Stimulated activated CD8-positive, alpha-beta memory T cell treated with anti-CD3 and anti-CD28 coated beads, Interleukin-7, amount 100 ng/mL, for 24 hours (primary cell): Measurements from ENCODE around the gene FAM111A.
A peak's percentile ranks its signal among the peaks of the same experiment; 100 is the strongest.
"Not testable (repeated sequence)": the region's sequence is repeated elsewhere in the genome, so short reads cannot be mapped to it uniquely, and the experiment has no call there.

ENCODE experiments used
- DNase-seq: peaks from one replicate; pipeline ENCODE4 v3.0.0-alpha.2; 2020; ENCODE audit warnings: low read depth

The FAM111A gene, protein sequence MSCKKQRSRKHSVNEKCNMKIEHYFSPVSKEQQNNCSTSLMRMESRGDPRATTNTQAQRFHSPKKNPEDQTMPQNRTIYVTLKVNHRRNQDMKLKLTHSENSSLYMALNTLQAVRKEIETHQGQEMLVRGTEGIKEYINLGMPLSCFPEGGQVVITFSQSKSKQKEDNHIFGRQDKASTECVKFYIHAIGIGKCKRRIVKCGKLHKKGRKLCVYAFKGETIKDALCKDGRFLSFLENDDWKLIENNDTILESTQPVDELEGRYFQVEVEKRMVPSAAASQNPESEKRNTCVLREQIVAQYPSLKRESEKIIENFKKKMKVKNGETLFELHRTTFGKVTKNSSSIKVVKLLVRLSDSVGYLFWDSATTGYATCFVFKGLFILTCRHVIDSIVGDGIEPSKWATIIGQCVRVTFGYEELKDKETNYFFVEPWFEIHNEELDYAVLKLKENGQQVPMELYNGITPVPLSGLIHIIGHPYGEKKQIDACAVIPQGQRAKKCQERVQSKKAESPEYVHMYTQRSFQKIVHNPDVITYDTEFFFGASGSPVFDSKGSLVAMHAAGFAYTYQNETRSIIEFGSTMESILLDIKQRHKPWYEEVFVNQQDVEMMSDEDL

DNA sequence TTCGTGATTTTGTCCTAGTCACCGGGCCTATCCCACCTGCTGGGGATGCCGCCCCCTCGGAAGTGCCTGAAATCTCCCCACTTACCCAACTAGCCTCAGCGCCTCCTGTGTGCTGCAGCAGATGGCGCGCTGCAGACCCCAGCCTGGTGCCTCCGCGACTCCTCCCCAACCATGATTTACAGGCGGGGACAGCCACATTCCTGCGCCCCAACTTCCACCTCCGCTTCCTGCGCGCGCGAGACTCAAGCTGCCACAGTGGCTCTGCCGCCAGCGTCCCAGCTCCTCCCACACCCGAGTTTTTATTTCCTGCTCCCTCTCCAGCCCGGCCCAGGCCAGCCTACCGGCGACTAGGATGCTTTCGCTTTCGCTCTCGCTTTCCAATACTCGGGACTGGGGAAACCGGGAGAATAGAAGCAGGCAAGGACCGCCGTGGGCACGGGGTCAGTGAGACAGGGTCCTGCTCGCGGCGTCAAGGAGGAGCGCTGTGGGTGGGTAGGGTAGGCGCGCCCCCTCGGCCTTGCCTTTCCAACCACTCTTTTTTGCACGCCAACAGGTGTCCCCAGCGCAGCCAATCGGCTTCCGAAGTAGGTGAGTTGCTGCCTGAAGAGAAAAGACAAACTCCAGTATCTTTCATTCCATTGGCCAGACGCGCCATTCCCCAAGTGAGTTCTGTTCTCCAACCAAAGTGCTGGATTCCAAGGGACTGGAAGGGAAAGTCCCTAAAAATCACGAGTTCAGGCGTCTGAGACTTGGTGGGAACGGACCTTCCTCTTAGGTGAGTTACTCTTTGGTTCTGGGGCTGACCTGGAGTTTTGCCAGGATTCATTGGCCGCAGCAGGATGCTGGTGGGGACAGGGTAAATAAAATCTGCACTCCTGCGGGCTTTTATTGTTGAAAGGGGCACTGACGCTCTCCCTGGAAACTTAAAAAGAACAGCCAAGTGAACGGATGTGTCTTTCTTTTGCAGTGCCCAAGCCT, at the start of gene FAM111A:
TSS of gene FAM111A (plus strand) at position 327 of the 978 bp plus-strand sequence. CDS start 6,017 bp downstream, outside the sequence.
- DNase-seq, result peak; percentile 56

DNA sequence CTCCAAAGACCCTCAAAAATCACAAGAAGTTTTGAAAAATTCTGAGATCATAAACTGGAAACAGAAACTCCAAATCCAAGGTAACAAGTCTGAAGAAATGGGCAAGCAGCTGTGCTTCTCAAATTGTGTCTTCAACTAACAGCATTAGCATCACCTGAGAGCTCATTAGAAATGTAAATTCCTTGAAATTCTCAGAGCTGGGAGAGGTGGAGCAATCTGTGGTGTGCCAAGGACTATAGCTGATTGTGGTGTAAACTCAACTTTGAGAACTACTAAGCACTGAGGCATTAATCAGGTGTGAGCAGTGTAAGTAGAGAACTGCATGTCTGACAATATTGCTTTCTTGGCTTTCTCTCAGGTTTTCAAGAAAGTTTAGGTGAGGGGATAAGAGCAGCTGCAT, 49.1 kb upstream of the FAM111A start:
- DNase-seq, result not testable (repeated sequence)

DNA sequence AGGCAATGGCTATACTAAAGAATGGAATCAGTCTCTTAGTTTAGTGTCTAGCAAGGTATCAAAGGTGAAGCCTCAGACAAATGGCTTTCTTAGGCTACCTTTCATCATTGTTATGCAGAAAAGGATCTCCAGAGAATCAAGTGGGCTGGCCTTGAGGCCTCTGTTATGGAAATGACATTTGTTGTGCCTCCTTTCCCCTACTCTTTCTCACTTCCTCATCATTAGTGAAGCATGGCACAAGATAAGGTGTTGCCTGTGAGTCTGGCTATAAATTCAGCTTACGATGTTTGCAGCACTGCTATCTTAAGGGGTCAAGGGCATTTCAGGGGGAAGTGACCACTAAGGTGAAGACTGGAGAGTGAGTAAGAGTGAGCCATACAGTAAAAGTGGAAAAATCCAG, 47.4 kb upstream of the FAM111A start:
- DNase-seq, result not testable (repeated sequence)

DNA sequence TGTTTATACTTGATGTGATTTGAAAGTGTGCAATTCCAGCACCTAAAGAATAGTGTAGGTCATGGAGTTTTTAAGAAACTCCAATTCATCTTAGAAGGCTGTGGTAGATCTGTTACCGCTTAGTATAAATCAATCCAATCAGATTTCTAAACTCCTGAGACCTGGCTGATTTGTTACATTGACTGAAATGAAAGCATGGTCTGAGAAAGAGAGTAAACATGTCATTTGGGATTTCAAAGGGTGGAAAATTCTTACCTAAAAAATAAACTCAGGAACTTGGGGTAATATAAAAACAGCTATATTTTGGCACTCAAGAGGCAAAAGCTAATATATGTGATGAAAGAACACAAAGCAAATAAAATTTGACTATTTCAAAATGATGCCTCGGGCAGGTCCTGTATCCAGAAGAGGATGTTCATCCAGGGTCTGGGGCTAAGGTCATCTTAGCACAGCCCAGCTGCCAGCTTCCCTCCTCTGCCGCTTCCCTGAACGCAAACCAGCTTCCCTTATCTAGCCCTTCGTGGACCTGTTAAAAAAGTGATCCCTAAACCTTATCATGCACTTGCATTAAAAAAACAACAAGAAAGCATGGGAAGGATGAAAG, 46.6 kb upstream of the FAM111A start:
- not testable (repeated sequence) for DNase-seq

DNA sequence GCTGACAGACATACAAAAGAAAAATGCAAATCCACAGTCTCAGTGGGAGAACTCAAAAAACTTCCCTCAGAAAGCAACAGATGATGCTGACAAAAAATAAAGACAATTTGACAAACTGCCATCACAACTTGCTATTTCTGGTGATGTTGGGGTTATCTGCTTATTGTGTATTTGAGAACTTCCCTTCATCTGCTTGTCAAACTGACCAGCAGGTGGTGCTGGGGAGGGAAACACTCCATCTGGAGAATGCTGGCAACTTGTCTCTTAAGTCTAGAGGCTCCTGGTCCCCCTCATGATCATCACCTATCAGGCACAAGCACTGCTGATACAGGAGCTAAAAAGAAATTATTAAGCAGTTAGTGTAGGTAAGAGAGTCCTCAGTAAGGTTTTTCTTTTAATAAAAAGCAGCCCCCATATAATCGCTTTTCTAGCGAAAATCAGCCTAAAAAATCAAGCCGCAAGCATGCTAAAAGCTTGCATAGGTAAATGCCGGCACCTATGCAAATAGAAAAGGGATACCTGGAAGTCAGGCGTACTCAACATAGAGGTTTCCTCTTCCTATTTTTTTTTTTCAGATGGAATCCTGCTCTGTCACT, 45.4 kb upstream of the FAM111A start:
- peak; percentile 41 for DNase-seq

DNA sequence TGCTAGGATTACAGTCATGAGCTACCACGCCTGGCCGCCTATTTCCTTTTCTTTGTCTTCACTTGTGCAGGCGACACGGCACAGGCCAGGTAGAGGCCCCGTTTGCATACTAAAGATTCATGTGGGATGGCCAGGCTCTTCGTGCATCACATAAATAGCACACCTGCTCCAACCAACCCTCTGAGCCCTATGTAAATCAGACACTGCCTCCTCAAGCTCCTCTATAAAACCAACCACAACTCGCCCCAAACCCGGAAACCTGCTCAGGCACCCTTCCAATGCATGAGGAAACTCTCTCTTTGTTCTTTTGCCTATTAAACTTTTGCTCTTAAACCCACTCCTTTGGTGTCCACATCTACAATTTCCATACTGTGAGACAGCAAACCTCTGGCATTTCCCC, 44.7 kb upstream of the FAM111A start:
- not testable (repeated sequence) for DNase-seq

DNA sequence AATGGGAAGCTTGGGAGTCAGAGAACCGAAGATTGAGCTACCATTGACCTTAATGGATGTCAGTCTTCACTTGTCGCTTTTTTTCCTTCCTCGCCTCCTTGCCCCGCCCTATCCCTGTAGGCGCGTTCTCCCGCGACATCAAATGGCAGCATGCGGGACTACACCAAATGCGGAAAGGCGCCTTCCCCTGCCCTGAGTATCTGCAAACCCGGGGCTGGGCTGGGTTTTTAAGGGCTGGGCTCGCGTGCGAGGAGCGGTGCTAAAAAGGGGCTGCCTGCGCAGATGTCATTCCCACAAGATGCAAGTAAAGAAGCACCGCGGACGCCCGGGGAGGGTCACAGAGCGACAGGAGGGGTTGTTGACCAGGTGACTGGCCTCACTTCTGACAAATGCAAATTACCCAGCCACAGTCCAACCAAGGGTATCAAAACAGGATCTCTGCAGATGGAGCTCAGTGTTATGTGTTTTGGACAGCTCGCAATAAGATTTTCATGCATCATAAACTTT, 40.3 kb upstream of the FAM111A start:
- peak; percentile 31 for DNase-seq

DNA sequence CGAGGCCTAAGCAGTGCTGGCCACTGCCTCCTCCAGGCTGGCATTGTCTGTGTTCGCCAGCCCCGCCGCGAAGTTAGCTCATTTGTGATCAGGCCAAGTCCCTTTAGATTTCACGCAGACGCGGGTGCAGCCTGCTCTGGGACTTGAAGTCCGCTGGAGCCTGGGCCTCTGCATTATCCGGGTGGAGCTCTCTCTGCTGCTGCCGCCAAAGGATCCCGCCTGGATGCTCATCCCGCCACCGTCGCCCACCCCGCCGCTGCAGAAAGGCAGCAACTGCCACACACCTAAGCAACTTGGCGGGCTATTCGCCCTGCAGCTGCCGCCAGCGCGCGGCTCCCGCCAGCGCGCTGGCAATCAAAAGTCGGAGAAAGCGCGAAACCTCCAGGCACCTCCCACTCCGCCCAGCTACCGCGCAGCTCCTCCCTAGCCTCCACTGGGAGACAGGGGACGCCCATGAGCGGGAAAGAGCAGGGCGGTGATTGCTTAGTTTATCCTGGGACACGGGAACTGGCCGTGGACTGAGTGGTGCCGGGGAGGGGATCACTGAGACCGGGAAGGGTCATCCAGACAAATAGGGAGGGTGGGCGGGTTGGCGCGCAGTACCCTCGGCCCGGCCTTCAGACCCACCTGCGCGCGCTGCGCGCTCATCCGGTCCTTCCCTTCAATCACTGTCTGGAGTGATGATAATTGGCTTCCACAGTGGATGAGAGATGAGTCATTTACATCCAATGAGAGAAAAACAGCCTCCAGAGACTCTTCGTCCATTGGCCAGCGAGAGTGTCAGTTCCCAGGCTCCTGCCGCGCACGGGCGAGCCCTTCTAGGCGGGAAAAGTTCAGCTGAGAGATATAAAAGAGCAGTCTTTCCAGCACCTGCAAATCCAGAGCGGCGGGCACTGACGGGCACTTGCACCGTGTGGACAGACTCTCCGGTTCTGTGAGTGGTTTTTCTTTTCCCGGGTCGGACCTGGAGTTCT, 36.0 kb upstream of the FAM111A start, which contains the start of gene FAM111B:
TSS of gene FAM111B (plus strand) at position 875 of the 974 bp plus-strand sequence. CDS start 2,389 bp downstream, outside the sequence.
- DNase-seq, result peak; percentile 18

DNA sequence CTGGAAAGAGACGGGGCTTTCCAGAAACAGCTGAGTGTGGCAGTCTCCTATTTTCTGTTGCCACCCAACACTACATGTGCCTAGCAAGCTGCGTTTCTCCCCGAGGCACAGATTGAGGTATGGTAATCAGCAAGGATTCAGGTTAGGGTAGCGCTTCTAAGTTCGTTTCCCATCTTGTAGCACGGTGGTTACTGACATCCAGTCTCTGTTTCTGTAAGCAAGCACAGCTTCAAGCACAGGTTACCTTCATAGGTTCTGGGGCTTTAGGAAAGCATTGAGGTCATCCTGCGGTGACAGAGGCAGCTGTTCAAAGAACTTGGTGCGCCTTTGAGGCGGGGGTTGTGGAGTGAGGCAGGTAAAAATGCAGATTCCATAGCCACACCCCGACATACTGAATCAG, 34.9 kb upstream of the FAM111A start:
- DNase-seq, result not testable (repeated sequence)

DNA sequence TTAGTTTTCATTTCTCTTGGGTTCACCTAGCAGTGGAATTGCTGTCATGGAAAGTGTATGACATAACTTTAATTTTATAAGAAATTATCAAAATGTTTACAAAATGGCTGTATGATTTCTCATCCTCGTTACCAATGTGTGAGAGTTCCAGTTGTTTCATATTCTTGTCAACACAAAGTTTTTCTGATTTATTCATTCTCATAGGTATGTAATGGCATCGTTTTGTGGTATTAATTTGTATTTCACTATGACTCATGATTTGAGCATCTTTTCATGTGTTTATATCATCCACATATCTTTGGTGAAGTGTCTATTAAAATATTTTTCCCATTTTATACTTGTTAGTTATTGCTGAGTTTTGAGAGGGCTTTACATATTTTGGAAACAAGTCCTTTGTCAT, 30.2 kb upstream of the FAM111A start:
- DNase-seq, result no peak

DNA sequence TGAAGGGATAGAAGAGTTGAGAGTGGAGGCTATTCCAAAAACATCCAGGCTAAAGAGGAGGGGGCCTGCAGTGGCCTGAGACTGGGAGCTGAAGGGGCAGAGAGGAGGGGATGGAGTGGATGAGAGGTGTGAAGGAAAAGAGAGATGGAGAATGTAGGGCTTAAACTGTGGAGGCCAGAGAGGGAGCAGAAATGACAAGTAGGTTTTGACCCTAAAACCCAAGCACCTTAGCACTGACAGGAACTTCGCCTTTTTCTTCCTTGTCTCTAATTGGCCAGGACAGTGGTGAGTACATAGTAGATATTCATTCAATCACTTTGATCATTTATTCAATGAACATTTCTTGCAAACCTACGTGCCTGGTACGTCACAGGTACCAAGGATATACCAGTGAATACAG, 28.3 kb upstream of the FAM111A start:
- no peak for DNase-seq

DNA sequence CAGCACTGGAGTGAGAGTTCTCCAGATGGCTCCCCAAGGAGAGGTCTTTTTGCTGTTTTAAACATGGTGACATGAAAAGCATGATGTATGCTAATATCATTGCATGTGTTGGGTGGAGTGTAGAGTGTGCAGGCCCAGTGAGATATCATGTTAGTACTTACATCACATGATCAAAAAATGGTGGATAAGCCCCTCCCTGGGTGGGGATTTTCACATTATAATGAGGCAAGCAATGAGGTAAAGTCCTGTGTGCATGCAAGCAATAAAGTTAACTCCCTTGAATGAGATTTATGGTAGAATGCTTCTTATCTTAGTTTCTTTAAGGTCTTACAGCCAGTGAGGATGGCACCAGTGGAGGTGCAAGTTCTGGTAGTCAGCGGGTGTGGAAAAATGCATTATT, 27.1 kb upstream of the FAM111A start:
- no peak for DNase-seq

DNA sequence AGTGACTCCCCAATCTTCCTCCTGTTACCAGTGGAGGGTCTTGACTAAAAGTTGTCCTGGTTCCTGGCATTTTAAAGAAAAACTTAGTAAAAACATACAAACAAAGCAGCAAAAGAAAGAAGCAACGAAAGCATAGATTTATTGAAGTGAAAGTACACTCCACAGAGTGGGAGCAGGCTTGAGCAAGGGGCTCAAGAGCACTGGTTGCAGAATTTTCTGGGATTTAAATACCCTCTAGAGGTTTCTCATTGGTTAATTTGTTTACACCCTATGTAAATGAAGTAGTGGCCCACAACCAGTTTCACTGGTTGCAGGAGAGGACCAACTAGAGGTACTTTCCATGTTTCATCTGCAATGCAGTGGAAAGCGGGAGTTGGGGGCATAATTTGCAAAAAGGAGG, 24.9 kb upstream of the FAM111A start:
- no peak for DNase-seq

DNA sequence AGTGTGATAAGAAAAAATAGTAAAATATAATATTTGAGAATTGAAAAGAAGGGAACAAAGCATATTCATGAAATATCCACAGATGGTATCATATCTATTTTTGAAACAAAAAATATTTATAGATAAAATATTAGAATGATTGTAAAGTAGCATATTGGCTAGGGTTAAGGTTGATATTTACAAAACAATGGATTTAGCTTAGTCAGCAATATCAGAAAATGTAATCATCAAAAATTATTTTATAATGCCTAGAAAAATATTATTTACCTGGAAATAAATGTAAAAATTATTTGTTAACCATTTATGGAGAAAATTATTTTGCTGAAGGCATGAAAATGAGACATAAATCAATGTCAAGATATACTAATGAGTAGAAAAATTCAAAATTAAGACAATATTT, 22.8 kb upstream of the FAM111A start:
- no peak for DNase-seq

DNA sequence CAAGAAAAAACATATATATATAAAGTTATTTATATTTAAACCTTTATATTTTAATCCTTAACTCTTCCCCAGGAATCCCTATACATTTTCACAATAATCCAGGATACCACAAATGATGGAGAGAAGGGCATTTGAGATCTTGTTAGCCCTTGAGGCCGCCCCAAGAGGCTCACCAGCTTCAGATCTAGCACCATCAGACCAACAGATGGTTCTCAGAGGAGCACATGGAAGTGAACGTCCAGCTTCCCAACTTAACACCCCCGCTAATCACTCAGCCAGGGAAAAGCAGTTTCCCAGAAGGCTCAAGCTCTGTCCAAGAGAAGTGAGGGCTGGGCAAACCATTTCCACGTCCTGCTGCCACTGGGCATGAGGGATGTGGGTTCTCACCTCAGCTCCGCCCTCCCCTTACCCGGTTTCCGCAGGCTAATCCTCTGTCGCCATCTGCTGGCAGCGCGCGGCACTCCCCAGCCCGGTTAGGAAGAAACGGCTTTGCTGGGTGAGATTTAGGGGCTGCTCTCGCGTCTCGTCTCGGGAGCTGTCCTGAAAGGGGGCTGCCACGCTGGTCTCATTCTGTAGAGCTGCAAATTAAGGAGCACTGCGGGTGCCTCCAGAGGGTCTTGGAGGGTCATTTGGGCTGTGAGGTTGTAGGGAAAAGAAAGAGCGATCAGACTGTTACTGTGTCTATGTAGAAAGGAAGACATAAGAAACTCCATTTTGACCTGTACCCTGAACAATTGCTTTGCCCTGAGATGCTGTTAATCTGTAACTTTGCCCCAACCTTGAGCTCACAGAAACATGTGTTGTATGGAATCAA, 6.8 kb upstream of the FAM111A start:
- DNase-seq, result peak; percentile 85

DNA sequence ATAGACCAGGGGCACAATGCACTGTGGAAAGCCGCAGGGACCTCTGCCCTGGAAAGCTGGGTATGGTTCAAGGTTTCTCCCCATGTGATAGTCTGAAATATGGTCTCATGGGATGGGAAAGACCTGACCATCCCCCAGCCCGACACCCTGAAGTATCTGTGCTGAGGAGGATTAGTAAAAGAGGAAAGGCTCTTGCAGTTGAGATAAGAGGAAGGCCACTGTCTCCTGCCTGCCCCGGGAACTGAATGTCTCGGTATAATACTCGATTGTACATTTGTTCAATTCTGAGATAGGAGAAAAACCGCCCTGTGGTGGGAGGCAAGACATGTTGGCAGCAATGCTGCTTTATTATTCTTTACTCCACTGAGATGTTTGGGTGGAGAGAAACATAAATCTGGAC, 6.1 kb upstream of the FAM111A start:
- DNase-seq, result not testable (repeated sequence)

DNA sequence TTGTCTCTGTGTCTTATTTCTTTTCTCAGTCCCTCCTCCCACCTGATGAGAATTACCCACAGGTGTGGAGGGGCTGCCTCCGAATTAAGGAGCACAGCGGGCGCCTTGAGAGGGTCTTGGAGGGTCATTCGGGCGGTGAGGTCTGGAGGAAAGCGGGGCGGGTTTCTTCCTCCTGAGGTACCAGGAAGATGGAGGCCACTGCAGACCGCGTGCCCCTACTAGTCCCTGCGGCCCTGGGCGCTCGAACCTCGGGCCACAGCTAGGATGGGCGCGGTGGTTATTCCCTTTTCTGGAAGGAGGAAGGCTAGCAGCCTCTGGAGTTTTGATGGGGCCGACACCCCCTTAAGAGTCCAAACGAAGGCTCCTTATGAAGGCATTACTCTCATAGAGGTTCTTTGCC, 5.5 kb upstream of the FAM111A start:
- DNase-seq, result no peak

DNA sequence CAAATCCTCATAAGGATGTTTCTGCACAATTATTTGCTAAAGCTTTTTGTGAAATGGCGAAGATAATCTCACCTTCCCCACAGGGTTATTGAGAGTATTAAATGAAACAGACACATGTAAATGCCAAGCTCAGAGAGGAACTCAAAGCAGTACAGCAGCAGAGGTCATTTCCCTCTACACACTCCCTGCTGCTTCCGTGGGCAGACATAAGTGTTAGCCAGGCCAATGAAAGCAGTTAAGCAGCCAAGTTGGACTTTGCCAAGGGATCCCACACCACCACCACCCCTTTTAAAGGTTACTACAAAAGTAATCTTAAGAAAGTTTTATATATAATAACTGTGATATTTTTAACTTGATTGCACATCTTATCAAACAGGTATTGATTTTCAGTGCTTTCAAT, 4.0 kb upstream of the FAM111A start:
- DNase-seq, result no peak

DNA sequence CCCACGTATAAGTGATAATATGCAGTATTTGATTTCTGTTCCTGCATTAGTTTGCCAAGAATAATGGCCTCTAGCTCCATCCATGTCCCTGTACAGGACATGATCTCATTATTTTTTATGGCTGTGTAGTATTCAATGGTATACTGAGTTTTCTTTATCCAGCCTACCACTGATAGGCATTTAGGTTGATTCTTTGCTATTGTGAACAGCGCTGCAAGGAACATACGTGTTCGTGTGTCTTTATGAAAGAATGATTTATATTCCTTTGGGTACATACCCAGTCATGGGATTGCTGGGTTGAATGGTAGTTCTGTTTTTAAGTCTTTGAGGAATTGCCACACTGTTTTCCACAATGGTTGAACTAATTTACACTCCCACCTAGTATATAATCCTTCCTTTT, 1.5 kb upstream of the FAM111A start:
- no peak for DNase-seq
